H1 (cell line): ENCODE data around the gene ANK3. TPM values are rescaled to one million over a fixed set of nuclear protein-coding genes. Genes with fewer than 3 reads are reported as not detected.

Experiments used
- ASH2L ChIP-seq: fragments of 200-600, 300-600 bp; sonication (generic); IDR thresholded peaks from one replicate; pipeline ENCODE4 v1.7.1; 2017; ENCODE audit warnings: low read length
- CHD7 ChIP-seq: fragments of 300-600 bp; sonication (generic); IDR thresholded peaks from 2 replicates; pipeline ENCODE4 v1.7.1; 2012; ENCODE audit warnings: low read length, moderate library complexity, mild to moderate bottlenecking, inconsistent platforms; ENCODE audit not compliant: insufficient replicate concordance
- HDAC6 ChIP-seq: IDR thresholded peaks from one replicate; pipeline ENCODE4 v1.7.1; 2012; ENCODE audit warnings: low read depth, mild to moderate bottlenecking, inconsistent platforms, low read length, moderate library complexity
- MAX ChIP-seq: IDR thresholded peaks from 2 replicates; pipeline ENCODE4 v1.6.1; 2012; ENCODE audit warnings: inconsistent platforms
- YY1 ChIP-seq: IDR thresholded peaks from 2 replicates; pipeline ENCODE4 v1.6.1; 2011; ENCODE audit warnings: low read depth, mild to moderate bottlenecking, low read length
- polyA plus RNA-seq, 7 experiments: library from polyadenylated mRNA; depleted of rRNA in 3 of 7; stranded (reverse) in 5 of 7; unstranded in 2 of 7; fragments of >200 nt in 5 of 7; fragments of 200-250 nt in 2 of 7; gene quantifications; 1 replicate in 5 of 7; 2 replicates in 1 of 7; 4 replicates in 1 of 7; pipeline versions ENCODE4 v1.2.1 to v1.2.3, GENCODE V29; 2011 to 2013; ENCODE audit warnings: missing spikeins in 2 of 7, mixed read lengths in 2 of 7
- total RNA-seq: library from RNA; stranded (reverse); fragmentation: NEBNext Ultra II Directional; extraction: Animal tissue kit (Norgen Biotek cat#: 25700); gene quantifications from 2 replicates; pipeline ENCODE4 v1.2.1, GENCODE V29; 2021

The ANK3 gene
- total and polyA plus RNA-seq, 2 of the 8 experiments (the other 6 are each of a cell fraction or from before 2014, with no cell fraction given): 18.1 to 67.9 TPM

- TF ChIP-seq YY1: no peak
- no peak for TF ChIP-seq HDAC6
- no peak for TF ChIP-seq MAX
- TF ChIP-seq CHD7: no peak
- no peak for TF ChIP-seq ASH2L
These were observed 393.8 kb downstream of the ANK3 start (continued) for GRCh38 chr10:59995862-59996261.
